NCI-H2171 (cell line): Measurements from ENCODE around the gene QPCT.
A peak's percentile ranks its signal among the peaks of the same experiment; 100 is the strongest.
"Not testable (repeated sequence)": the region's sequence is repeated elsewhere in the genome, so short reads cannot be mapped to it uniquely, and the experiment has no call there.

ENCODE experiments used
- DNase-seq: peaks from one replicate; lab custom pipeline; 2025; lab: John Stamatoyannopoulos, UW

Gene QPCT

GRCh38 chr2:37391711-37392110 is 47.3 kb downstream of the QPCT start:
- DNase-seq, result no peak

DNA sequence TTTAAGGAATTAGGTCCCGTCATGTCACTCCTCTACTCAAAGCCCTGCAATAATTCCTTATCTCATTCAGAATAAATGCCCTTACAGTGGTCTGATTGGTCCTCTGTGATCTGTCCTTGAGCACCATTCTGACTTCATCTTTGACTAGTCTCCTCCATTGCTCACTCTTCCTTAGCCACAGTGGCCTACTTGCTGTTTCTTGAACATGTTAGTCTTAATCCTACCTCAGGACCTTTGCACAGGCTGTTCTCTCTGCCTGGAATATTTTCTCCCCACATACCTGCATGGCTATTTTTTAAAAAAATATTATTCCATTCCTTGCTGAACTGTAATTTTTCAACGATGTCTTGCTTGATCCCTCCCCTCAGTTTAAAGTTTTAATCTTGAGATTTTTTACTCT is 48.0 kb downstream of the QPCT start:
- DNase-seq, result no peak

DNA sequence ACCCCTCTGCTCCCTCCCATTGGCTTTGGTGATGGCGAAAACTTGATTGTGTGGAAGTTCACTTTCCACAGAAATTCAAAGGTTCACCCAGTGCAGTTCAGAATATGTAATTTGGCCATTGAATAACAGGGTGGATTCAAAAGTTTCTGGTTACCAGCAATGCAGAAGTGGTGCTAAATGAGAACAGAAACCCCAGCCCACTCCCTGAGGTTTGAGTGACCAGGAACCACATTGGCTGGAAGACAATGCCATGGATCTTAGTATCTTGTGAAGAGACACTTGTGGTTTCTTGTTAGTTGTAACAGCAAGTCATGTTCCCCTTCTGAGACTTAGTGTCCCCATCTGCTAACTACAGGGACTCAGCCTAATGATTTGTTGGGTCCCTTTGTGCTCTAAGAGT is 49.8 kb downstream of the QPCT start:
- no peak for DNase-seq

DNA sequence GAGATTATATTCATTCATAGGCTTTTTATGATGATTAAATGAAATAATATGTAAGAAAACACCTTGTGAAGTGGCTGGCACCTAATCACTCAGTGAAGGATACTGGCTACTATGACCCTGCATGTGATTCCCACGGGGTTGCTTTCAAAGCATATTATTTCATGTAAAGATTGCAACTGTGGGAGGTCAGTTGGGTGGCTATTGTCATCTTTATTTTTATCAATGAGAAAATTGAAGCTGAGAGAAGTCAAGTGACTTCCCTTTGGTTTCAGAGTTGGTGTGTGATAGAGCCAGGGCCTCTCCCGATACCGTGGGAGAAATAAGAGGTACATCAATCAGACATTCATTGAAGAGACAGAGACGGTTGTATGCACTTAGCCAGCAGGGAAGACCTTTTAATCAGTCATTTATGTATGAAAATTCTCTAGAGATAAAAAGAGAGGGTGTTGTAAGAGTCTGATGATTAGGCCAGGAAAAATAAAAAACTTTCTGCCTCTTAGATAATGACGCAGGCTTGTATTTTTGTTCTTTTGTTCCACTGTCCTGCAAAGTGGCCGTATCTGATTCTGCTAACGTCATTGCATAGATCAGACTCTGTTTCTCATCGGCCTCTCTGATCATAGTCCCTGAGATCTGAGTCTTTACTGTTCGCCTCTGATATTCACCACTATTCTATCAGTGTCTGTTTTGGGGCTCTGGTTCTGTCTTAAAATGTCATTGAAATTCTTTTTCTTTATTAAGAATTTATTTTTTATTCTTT is 50.5 kb downstream of the QPCT start:
- no peak for DNase-seq

DNA sequence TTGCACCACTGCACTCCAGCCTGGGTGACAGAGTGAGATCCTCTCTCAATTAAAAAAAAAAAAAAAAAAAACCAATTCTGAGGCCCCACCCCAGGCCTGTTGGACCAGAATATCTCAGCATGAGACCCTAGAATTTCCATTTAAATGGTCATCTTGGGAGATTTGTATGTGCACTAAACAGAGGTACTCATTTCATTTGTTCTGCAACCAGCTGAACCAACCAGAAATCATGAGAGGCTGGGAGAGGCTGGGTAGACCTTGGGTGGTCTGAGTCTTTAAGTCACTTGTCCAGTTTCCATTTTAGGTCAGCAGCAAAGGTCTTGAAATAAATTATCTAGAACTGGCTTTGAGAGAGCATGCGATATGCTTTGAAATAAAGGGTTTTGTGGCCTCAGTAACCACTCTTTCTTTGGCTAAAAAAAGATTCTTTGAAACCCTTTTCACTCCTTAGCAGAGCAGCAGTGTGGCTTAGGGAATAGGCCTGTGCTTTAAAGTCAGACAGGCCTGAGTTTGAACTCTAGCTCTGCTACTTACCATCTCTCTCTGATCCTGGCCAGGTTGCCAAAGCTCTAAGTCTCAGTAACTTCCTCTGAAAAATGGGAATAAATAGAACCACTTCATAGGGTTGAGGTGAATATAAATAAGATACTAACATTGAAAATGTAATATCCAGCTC is 52.6 kb downstream of the QPCT start:
- no peak for DNase-seq

- no peak for DNase-seq
Measured at GRCh38 chr2:37398990-37399389, 54.6 kb downstream of the QPCT start.

GRCh38 chr2:37400041-37400440 is 55.6 kb downstream of the QPCT start:
- DNase-seq, result no peak

- DNase-seq, result no peak
Measured at GRCh38 chr2:37402636-37403035, 58.2 kb downstream of the QPCT start.

- no peak for DNase-seq
Measured at GRCh38 chr2:37405781-37406180, 61.4 kb downstream of the QPCT start.

- no peak for DNase-seq
Measured at GRCh38 chr2:37412231-37412630, 67.8 kb downstream of the QPCT start.

- DNase-seq, result not testable (repeated sequence)
Measured at GRCh38 chr2:37413911-37414469, 69.6 kb downstream of the QPCT start.

GRCh38 chr2:37414470-37414949 is 70.1 kb downstream of the QPCT start:
- DNase-seq, result peak; percentile 21

- no peak for DNase-seq
Measured at GRCh38 chr2:37415128-37415820, 70.8 kb downstream of the QPCT start.

DNA sequence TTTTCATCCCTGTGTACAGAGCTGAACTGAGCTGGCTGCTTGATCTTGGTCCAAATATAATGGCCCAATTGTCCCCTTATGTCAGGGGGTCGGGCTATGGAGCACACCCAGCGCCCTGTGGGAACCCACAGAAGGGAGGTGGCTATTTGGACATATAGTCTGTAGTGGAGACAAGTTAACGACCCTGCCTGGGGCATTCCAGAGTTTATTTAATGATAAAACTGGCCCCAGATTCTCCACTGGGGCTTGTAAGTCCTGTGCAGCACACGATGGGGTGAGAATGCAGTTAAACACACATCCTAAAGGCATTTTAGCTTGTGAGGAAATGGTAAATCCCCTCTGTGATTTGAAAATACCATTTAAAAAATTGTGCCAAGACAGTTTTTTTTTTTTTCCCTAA is 72.9 kb downstream of the QPCT start:
- no peak for DNase-seq

DNA sequence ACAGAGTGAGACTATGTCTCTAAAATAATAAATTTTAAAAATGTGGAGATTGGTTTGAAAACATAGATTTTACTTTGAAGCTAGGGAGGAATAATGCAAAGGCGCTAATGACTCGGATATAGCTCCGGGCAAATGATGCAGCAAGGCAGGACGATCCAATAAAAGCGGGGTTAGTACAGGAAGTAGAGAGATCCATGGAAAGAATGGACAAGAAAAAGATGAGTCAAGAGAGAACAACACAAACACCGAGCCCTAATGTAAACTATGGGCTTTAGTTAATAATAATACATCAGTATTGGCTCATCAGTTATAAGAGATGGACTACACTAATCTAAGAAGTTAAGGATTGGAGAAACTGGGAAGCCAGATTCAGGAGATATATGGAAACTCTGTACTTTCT is 74.5 kb downstream of the QPCT start:
- no peak for DNase-seq

DNA sequence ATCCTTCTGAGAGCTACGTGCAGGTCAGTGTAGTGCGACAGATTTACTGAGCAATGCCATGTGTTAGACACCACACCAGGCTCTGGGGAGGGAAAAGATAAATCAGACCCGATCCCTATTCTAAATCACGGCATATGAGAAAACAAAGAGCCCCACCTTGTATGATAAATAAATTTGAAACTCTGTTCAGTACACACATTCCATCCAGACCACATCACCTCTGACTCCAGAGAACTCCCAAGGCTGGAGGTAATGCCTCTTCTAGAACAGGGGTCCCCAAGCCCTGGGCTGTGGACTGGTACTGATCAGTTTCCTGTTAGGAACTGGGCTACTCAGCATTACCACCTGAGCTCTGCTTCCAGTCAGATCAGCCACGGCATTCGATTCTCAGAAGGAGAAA is 77.3 kb downstream of the QPCT start:
- no peak for DNase-seq

DNA sequence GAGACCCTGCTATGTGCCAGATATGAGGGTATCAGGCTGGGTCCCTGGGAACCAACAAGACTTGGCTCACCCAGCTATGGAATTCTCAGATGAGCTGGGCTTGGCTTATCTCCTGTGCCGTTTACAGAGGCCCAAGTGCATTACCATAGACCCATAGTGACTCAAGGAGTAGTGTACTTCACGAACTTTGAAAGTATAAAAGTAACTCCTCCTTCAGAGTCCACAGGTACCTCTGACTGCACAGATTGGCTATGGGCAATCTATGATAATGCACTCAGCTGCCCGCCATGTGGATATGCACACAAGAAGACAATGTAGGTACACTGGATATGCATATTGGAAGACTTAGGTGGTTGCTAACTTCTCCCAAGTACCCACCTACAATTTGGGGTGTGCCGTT is 78.4 kb downstream of the QPCT start:
- no peak for DNase-seq
